IMR-90 (cell line): ENCODE data around the gene NR2C2. TPM values are rescaled to one million over a fixed set of nuclear protein-coding genes. Genes with fewer than 3 reads are reported as not detected.

Source experiments
- ATAC-seq: fragments of 200-7000 bp; cut with Tn5 transposase; 2 replicates; pipeline ENCODE4 v1.9.1; 2020; ENCODE audit warnings: low read depth, mild to moderate bottlenecking, moderate library complexity
- BruUV-seq: library from RNA; stranded (reverse); fragments of 400-500 nt; replicated peaks from 2 replicates; lab custom pipeline; 2021; lab: Mats Ljungman, UMichigan
- CTCF ChIA-PET: fragments of 300-600 bp; formaldehyde crosslinking; extraction: SDS; loops from one replicate; lab custom pipeline; 2021; ENCODE audit warnings: antibody characterized with exemption; lab: Yijun Ruan, JAX
- POLR2A ChIA-PET: fragments of 300-600 bp; sonication (Branson Sonifier 250); formaldehyde crosslinking; loops from one replicate; lab custom pipeline; 2022; ENCODE audit warnings: antibody characterized with exemption; ENCODE audit not compliant: unreplicated experiment; lab: Charles Lee
- DNase-seq: peaks from one replicate; pipeline ENCODE4 v3.0.0; 2013
- H2AFZ ChIP-seq: replicated peaks from 2 replicates; pipeline ENCODE3; 2013; ENCODE audit warnings: low read length, mild to moderate bottlenecking; ENCODE audit not compliant: poor library complexity
- H2AK5ac ChIP-seq: 2 replicates; pipeline ENCODE4 v1.6.1; 2013; ENCODE audit warnings: low read depth, low read length, inconsistent platforms
- H2AK9ac ChIP-seq: replicated peaks from 2 replicates; pipeline ENCODE3; 2013; ENCODE audit warnings: mild to moderate bottlenecking, low read depth, low read length, moderate library complexity; ENCODE audit not compliant: poor library complexity
- H2BK120ac ChIP-seq: 2 replicates; pipeline ENCODE4 v1.6.1; 2013; ENCODE audit warnings: low read depth, low read length, inconsistent platforms
- H2BK15ac ChIP-seq: 3 replicates; pipeline ENCODE4 v1.6.1; 2013; ENCODE audit warnings: low read depth, low read length, inconsistent platforms
- H2BK20ac ChIP-seq: 2 replicates; pipeline ENCODE4 v1.6.1; 2013; ENCODE audit warnings: low read depth, mild to moderate bottlenecking, inconsistent platforms, low read length, moderate library complexity
- H2BK5ac ChIP-seq: 2 replicates; pipeline ENCODE4 v1.6.1; 2013; ENCODE audit warnings: mild to moderate bottlenecking, low read depth, low read length, inconsistent platforms; ENCODE audit not compliant: poor library complexity, severe bottlenecking
- H3K14ac ChIP-seq: replicated peaks from 2 replicates; pipeline ENCODE4 v1.6.1; 2013; ENCODE audit warnings: low read depth, low read length, inconsistent platforms
- H3K18ac ChIP-seq: 2 replicates; pipeline ENCODE4 v1.6.1; 2013; ENCODE audit warnings: low read depth, low read length, control low read depth
- H3K23ac ChIP-seq: 2 replicates; pipeline ENCODE4 v1.6.1; 2013; ENCODE audit warnings: low read depth, low read length, inconsistent platforms
- H3K27ac ChIP-seq: 2 replicates; pipeline ENCODE4 v1.5.1; 2013; ENCODE audit warnings: mild to moderate bottlenecking, control low read depth, low read length; ENCODE audit not compliant: insufficient read depth
- H3K27me3 ChIP-seq: 2 replicates; pipeline ENCODE4 v1.6.1; 2013; ENCODE audit warnings: low read length; ENCODE audit not compliant: control insufficient read depth, insufficient read depth
- H3K36me3 ChIP-seq: 2 replicates; pipeline ENCODE4 v1.6.1; 2013; ENCODE audit warnings: low read length, mixed read lengths; ENCODE audit not compliant: control insufficient read depth, insufficient read depth
- H3K4ac ChIP-seq: 2 replicates; pipeline ENCODE4 v1.6.1; 2013; ENCODE audit warnings: low read depth, low read length, inconsistent platforms
- H3K4me1 ChIP-seq: 2 replicates; pipeline ENCODE4 v1.6.1; 2013; ENCODE audit warnings: low read length, mixed read lengths; ENCODE audit not compliant: control insufficient read depth, insufficient read depth
- H3K4me2 ChIP-seq: 2 replicates; pipeline ENCODE4 v1.6.1; 2013; ENCODE audit warnings: low read depth, mild to moderate bottlenecking, control low read depth, low read length, moderate library complexity
- H3K4me3 ChIP-seq: 2 replicates; pipeline ENCODE4 v1.5.1; 2013; ENCODE audit warnings: low read depth, mild to moderate bottlenecking, control low read depth, low read length, moderate library complexity; ENCODE audit not compliant: insufficient read depth
- H3K56ac ChIP-seq: 2 replicates; pipeline ENCODE4 v1.6.1; 2013; ENCODE audit warnings: low read length, inconsistent platforms; ENCODE audit not compliant: insufficient read depth; ENCODE audit errors: extremely low read depth
- H3K79me1 ChIP-seq, 2 experiments: 2 replicates each; pipeline ENCODE4 v1.6.1; 2013; ENCODE audit warnings: low read length in 2 of 2, inconsistent platforms in 1 of 2, low read depth in 1 of 2
- H3K9ac ChIP-seq: 2 replicates; pipeline ENCODE4 v1.6.1; 2013; ENCODE audit warnings: low read depth, low read length, control low read depth
- H3K9me1 ChIP-seq: 2 replicates; pipeline ENCODE4 v1.6.1; 2013; ENCODE audit warnings: low read length, inconsistent platforms; ENCODE audit not compliant: insufficient read depth
- H3K9me3 ChIP-seq: 2 replicates; pipeline ENCODE4 v1.6.1; 2013; ENCODE audit warnings: low read length; ENCODE audit not compliant: control insufficient read depth, insufficient read depth
- H4K20me1 ChIP-seq: 2 replicates; pipeline ENCODE4 v1.6.1; 2013; ENCODE audit warnings: low read length, inconsistent platforms; ENCODE audit not compliant: insufficient read depth
- H4K5ac ChIP-seq: 2 replicates; pipeline ENCODE4 v1.6.1; 2013; ENCODE audit warnings: mild to moderate bottlenecking, low read depth, low read length, control low read depth
- H4K8ac ChIP-seq, 2 experiments: 2 replicates each; pipeline ENCODE4 v1.6.1; 2013; ENCODE audit warnings: low read depth in 2 of 2, low read length in 2 of 2, control low read depth in 1 of 2, inconsistent platforms in 1 of 2
- H4K91ac ChIP-seq: 2 replicates; pipeline ENCODE4 v1.6.1; 2013; ENCODE audit warnings: low read depth, low read length, inconsistent platforms; ENCODE audit not compliant: insufficient read depth
- CEBPB ChIP-seq: IDR thresholded peaks from 2 replicates; pipeline ENCODE4 v1.6.1; 2012; ENCODE audit warnings: low read depth, low read length, improper control_type of control experiment
- MAZ ChIP-seq: IDR thresholded peaks from 2 replicates; pipeline ENCODE4 v1.6.1; 2012; ENCODE audit warnings: low read depth, mild to moderate bottlenecking, low read length, improper control_type of control experiment, moderate library complexity, borderline replicate concordance
- WGBS, 2 experiments: methylation state at CpG; one replicate each; pipeline versions ENCODE4 v1.1.5 to v1.1.7; 2013; ENCODE audit warnings: missing lambda C conversion rate in 2 of 2; ENCODE audit not compliant: insufficient read length in 1 of 2; ENCODE audit errors: extremely low coverage in 2 of 2; 5-methylcytosine and 5-hydroxymethylcytosine counted together
- dilution Hi-C: fragments of 300-500 bp; cut with HindIII; formaldehyde crosslinking; loops from one replicate; pipeline ENCODE4 v1.14.3; 2018; ENCODE audit warnings: low sequenced_read_pairs; ENCODE audit not compliant: unreplicated experiment
- in situ Hi-C: fragments of 300-500 bp; cut with MboI; formaldehyde crosslinking; loops from 3 replicates; pipeline ENCODE4 v1.14.3; 2019; ENCODE audit warnings: low sequenced_read_pairs, inconsistent platforms, mixed read lengths
- intact Hi-C: fragments of 100-400 bp; cut with micrococcal nuclease; formaldehyde crosslinking; loops from 2 replicates; pipeline ENCODE4 v1.10.0; 2022
- polyA plus RNA-seq, 3 experiments: library from polyadenylated mRNA; depleted of rRNA; stranded (reverse); fragments of >200 nt; gene quantifications; 2 replicates each; pipeline ENCODE4 v1.2.3, GENCODE V29; 2012; ENCODE audit warnings: low replicate concordance in 1 of 3
- total RNA-seq: library from RNA; depleted of rRNA; stranded (reverse); fragments of >200 nt; gene quantifications from 2 replicates; pipeline ENCODE4 v1.2.3, GENCODE V29; 2012

NR2C2 gene
- total and polyA plus RNA-seq, 2 of the 4 experiments (the other 2 are of a cell fraction) = 10.4 to 13.8 TPM

DNA sequence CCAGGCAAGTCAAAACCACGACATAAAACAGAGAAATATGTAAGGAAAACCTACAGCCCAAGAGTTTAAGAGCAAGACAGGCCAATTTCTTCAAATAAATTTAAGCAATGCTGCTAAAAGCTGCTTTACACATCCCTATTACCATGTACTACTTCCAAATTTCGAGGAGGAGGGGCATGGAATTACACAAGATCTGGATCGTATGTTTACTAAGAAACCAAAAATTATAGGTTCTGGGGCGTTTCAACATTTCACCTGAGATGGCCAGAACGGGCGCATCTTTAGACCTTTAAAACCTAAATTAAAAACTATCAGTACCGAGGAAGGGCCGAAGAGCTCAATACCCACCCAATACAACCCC is 664 bp upstream of the NR2C2 start:
- 0% methylated on average over 2 of the region's 8 CpGs; no CpG with 5 or more reads in 1 of the 2 experiments for WGBS, 2 experiments
- peak overlapping the region; percentile 84 for H3K9ac ChIP-seq
- H3K14ac ChIP-seq = peak overlapping the region; percentile 84; the same call in 1 of the 2 replicates
- peak overlapping the region; percentile 46; the same call in 1 of the 2 replicates for H3K56ac ChIP-seq
- H4K8ac ChIP-seq = peak overlapping the region; percentile 84 to 93
- ChIA-PET CTCF (interaction anchor here (1.1 kb wide), 1 partner anchor 589 kb away, joined by 3 read pairs; no protein-coding TSS in a partner anchor), POLR2A (no interaction called here)
- dilution Hi-C loops = no loop called here
- no peaks in the 10 kb centered on the region for H3K9me3 ChIP-seq
- in situ Hi-C loops = loop anchor here (25.0 kb wide), 1 partner anchor 266 kb away; the partner anchor contains the start of gene CAPN7
- H2AK5ac ChIP-seq = no peak overlapping the region
- ATAC-seq = no peak
- peak overlapping the region; percentile 83 for H3K4ac ChIP-seq
- H3K36me3 ChIP-seq = peaks cover 10% of the 10 kb centered on the region
- H3K79me1 ChIP-seq = peaks cover 40 to 50% of the 10 kb centered on the region in 2 experiments
- TF ChIP-seq CEBPB (peak; percentile 22; the same call in 1 of the 2 replicates), MAZ (no peak)
- peak overlapping the region; percentile 72 for H4K5ac ChIP-seq
- no peak for DNase-seq
- peak overlapping the region; percentile 74 for H3K23ac ChIP-seq
- H3K9me1 ChIP-seq = peaks cover 9% of the 10 kb centered on the region; the same call in 1 of the 2 replicates
- H3K4me1 ChIP-seq = no peaks in the 10 kb centered on the region
- BruUV-seq = no TSS peak
- no peaks in the 10 kb centered on the region; the same call in 1 of the 2 replicates for H4K20me1 ChIP-seq
- no peak overlapping the region for H3K18ac ChIP-seq
- peak overlapping the region; percentile 91 for H2AFZ ChIP-seq
- peak overlapping the region; percentile 89 for H2AK9ac ChIP-seq
- H3K4me2 ChIP-seq = peak overlapping the region; percentile 95
- no peak overlapping the region for H2BK120ac ChIP-seq
- H2BK5ac ChIP-seq = no peak overlapping the region
- peak overlapping the region; percentile 75 for H3K4me3 ChIP-seq
- intact Hi-C loops = no loop called here
- no peak overlapping the region for H2BK15ac ChIP-seq
- H4K91ac ChIP-seq = peak overlapping the region; percentile 83
- no peaks in the 10 kb centered on the region for H3K27me3 ChIP-seq
- H3K27ac ChIP-seq = peak overlapping the region; percentile 96
- H2BK20ac ChIP-seq = no peak overlapping the region
